Endothelial cell of hepatic sinusoid (primary cell): ENCODE data around the gene ZNF442.
"Not testable (repeated sequence)": the region's sequence is repeated elsewhere in the genome, so short reads cannot be mapped to it uniquely, and the experiment has no call there.

Experiments used
- in situ Hi-C: cut with HindIII; loops from 2 replicates; pipeline ENCODE4 v1.10.0; 2017; ENCODE audit warnings: low sequenced_read_pairs

Gene ZNF442

GRCh38 chr19:12365236-12366162 is at the start of gene ZNF442:
ZNF442 (minus strand) TSS chr19:12365683; CDS start chr19:12363631, 2,052 bp downstream.
- in situ Hi-C loops, result no loop called here

GRCh38 chr19:12411893-12412292 is 46.4 kb upstream of the ZNF442 start:
- in situ Hi-C loops, result no loop called here

GRCh38 chr19:12400633-12401502 is 35.4 kb upstream of the ZNF442 start, which contains the start of gene ZNF799:
ZNF799 (minus strand) TSS chr19:12401271; CDS start chr19:12401070, 201 bp downstream.
- in situ Hi-C loops, result no loop called here

- in situ Hi-C loops, result not testable (repeated sequence)
Measured at GRCh38 chr19:12399901-12400632, 34.6 kb upstream of the ZNF442 start.

GRCh38 chr19:12391148-12391547 is 25.7 kb upstream of the ZNF442 start:
- in situ Hi-C loops, result not testable (repeated sequence)

- in situ Hi-C loops, result not testable (repeated sequence)
Measured at GRCh38 chr19:12386365-12386764, 20.9 kb upstream of the ZNF442 start.

- in situ Hi-C loops, result no loop called here
Measured at GRCh38 chr19:12380444-12380737, 14.9 kb upstream of the ZNF442 start.

GRCh38 chr19:12379732-12380443 is 14.4 kb upstream of the ZNF442 start:
- in situ Hi-C loops, result no loop called here

GRCh38 chr19:12374026-12374425 is 8.5 kb upstream of the ZNF442 start:
- in situ Hi-C loops, result loop anchor here (5.0 kb wide), 1 partner anchor 102 kb away; no protein-coding TSS in a partner anchor

GRCh38 chr19:12364391-12365235 is 870 bp downstream of the ZNF442 start:
- in situ Hi-C loops, result no loop called here

GRCh38 chr19:12362236-12362635 is 3.2 kb downstream of the ZNF442 start:
- in situ Hi-C loops, result not testable (repeated sequence)

GRCh38 chr19:12353375-12353774 is 12.1 kb downstream of the ZNF442 start:
- in situ Hi-C loops, result no loop called here

GRCh38 chr19:12350890-12351197 is 14.6 kb downstream of the ZNF442 start:
- in situ Hi-C loops, result no loop called here

GRCh38 chr19:12350185-12350889 is 15.1 kb downstream of the ZNF442 start:
- in situ Hi-C loops, result no loop called here

- in situ Hi-C loops, result no loop called here
Measured at GRCh38 chr19:12346896-12347295, 18.6 kb downstream of the ZNF442 start.

- in situ Hi-C loops, result no loop called here
Measured at GRCh38 chr19:12345197-12345596, 20.3 kb downstream of the ZNF442 start.

GRCh38 chr19:12333162-12334159 is 32.0 kb downstream of the ZNF442 start, which contains the start of gene ZNF563:
ZNF563 (minus strand) TSS chr19:12333633; CDS start chr19:12333482, 151 bp downstream.
- in situ Hi-C loops, result no loop called here
